Epithelial cell of proximal tubule (primary cell): ENCODE results near the gene GFOD2. TPM values are rescaled to one million over a fixed set of nuclear protein-coding genes. Genes with fewer than 3 reads are reported as not detected.

ENCODE experiments used
- DNase-seq: peaks from one replicate; pipeline ENCODE4 v3.0.0-alpha.2; 2011; ENCODE audit warnings: low read depth
- H3K4me3 ChIP-seq: 2 replicates; pipeline ENCODE4 v1.5.1; 2011; ENCODE audit warnings: low read depth, mild to moderate bottlenecking, low read length
- CTCF ChIP-seq: conservative IDR thresholded peaks from 2 replicates; pipeline ENCODE4 v1.5.1; 2012; ENCODE audit warnings: low read depth, mild to moderate bottlenecking, low read length
- total RNA-seq: library from RNA; depleted of rRNA; stranded (reverse); fragments of >200 nt; gene quantifications from 2 replicates; pipeline ENCODE4 v1.2.3, GENCODE V29; 2015

GFOD2 gene
- total RNA-seq, 1 donor from 2014 or later = 16.1 TPM

DNA sequence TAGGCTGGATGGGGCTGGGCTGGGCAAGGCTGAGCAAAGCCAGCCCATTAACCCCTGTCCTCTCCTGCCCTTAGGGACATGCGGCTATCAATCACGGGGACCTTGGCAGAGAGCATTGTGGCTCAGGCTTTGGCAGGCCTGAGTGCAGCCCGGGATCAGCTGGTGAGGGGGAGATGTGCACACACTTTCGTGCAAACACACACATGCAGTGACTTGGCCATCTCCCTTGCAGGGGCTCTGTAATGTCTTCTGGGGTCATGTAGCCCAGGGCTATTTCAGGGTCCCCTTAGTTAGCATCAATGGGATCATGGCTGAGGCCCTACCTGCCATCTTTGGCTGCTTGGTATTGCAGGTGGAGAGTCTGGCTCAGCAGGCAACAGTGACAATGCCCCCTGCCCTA lies 67.3 kb downstream of the GFOD2 start:
- H3K4me3 ChIP-seq = no peak overlapping the region
- DNase-seq = no peak
- TF ChIP-seq CTCF = no peak

GRCh38 chr16:67651039-67651438 lies 68.1 kb downstream of the GFOD2 start:
- H3K4me3 ChIP-seq = no peak overlapping the region
- DNase-seq = no peak
- TF ChIP-seq CTCF = no peak

DNA sequence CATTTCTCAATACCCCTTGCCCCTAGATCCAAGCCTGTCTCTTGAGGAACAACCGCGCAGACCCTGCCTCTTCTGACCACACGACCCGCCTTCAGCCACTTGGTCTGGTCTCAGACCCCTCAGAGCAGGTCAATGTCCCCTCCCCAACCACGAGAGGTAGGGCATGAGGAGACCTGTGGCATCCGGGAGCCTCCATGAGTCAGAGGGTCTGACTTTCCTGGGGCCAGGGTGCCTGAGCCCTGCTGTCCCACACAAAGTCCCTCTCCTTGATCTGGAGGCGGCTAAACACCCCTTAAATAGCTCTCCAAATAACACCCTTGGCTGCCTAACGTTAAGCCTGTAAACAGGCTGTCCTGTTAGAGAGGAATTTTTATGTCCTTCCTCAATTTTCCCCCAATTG lies 69.1 kb downstream of the GFOD2 start:
- no peak for DNase-seq
- no peak overlapping the region for H3K4me3 ChIP-seq
- TF ChIP-seq CTCF = no peak

DNA sequence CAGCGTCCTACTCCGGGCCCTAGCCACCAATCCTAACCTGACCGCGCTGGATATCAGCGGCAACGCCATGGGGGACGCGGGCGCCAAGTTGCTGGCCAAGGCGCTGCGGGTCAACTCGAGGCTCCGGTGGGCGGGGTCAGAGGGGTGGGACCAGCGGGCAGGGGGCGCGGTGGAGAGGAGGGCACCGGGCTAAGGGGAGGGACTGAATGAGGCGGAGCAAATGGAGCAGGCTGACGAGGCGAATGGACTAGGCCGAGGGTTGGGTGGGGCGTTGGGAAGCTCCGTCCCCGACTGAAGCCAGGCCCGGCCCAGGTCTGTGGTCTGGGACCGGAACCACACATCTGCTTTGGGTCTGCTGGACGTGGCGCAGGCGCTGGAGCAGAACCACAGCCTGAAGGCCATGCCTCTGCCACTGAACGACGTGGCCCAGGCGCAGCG lies 69.6 kb downstream of the GFOD2 start:
- DNase-seq = no peak
- no peak overlapping the region for H3K4me3 ChIP-seq
- TF ChIP-seq CTCF = no peak

DNA sequence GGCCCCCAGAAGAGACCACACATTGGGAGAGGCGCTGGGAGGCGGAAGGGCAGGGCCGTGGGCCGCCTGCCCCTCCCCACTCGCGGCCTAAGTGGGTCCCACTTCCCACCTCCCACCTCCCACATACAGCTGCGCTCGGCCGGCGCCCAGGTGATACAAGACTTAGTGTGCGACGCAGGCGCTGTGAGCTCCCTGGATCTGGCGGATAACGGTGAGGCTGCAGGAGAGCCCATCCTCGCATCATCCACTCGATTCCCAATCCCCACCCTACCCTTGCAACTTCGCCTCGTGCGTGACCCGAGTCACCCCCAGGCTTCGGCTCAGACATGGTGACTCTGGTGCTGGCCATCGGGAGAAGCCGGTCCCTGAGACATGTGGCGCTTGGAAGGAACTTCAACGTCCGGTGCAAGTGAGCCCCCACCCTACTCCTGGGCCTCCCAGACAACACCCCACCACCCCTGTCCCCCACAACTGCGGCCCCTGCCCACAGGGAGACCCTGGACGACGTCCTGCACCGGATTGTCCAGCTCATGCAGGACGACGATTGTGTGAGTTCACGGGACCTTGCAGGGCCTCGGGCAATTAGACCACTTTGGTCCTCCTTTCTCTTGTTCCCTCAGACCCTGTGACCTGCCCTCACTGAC lies 70.2 kb downstream of the GFOD2 start:
- TF ChIP-seq CTCF = no peak
- no peak for DNase-seq

DNA sequence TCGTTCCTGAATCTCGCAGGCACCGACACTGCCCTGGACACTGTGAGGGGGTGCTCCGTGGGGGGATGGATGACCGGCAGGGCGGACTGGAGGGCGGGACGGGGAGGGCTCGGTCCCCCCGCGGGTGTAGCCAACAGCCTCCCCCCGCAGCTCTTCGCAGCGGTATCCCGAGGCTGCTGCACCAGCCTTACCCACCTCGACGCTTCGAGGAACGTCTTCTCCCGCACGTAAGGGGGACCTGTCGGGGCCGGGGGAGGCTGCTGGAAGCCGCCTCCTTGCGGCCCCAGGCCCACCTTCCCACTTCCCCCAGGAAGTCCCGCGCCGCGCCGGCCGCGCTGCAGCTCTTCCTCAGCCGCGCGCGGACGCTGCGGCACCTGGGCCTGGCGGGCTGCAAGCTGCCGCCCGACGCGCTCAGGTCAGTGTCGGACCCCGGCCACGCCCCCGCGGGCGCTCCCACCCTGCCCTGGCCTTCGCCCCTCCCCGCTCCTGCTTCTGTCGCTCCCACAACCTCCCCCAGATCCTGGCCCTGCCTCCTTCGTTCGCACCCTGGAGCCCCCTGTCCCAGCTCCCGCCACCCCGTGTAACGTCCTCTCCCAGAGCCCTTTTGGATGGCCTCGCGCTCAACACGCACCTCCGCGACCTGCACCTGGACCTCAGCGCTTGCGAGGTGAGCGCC lies 70.9 kb downstream of the GFOD2 start:
- DNase-seq = no peak
- H3K4me3 ChIP-seq = no peak overlapping the region
- no peak for TF ChIP-seq CTCF

More for the DNA sequence above, 70.2 kb downstream of the GFOD2 start:
- H3K4me3 ChIP-seq = no peak overlapping the region

GRCh38 chr16:67647681-67648080 lies 71.4 kb downstream of the GFOD2 start:
- TF ChIP-seq CTCF = no peak
- DNase-seq = no peak
- no peak overlapping the region for H3K4me3 ChIP-seq
